GM12865 (cell line): Measurements from ENCODE around the gene LRRC3B.

Experiments
- DNase-seq: peaks from one replicate; pipeline ENCODE4 v3.0.0; 2010; ENCODE audit warnings: low read depth
- H3K4me3 ChIP-seq: 2 replicates; pipeline ENCODE4 v1.5.1; 2011; ENCODE audit warnings: mild to moderate bottlenecking, low read depth, low read length, control low read depth
- CTCF ChIP-seq: IDR thresholded peaks from 2 replicates; pipeline ENCODE4 v1.5.1; 2011; ENCODE audit warnings: low read length, control low read depth, low read depth, inconsistent platforms; ENCODE audit not compliant: insufficient read depth; ENCODE audit errors: missing control alignments

The LRRC3B gene

DNA sequence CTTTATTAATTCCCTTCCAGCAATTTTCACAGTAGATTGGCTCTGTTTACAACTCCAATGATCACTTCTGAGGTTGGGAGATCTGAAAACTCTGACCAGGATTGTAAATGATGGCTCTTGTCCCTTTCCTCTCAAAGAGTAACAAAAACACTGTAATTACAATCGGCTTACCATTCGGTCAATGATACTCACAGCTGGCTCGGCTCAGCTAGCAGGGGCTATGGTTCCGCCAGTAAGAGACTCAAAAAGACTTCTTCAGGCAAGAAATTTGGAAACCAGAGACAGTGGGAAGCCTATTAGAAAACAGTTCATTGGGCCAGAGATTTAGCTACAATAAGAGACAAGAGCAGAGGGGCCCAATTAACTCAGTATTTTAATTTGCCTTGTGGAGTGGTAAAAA, 96.6 kb downstream of the LRRC3B start:
- DNase-seq: no peak
- H3K4me3 ChIP-seq: no peak overlapping the region
- no peak for TF ChIP-seq CTCF

- no peak for DNase-seq
- H3K4me3 ChIP-seq: no peak overlapping the region
- TF ChIP-seq CTCF: peak; percentile 1
Observed at GRCh38 chr3:26721047-26721446, 98.5 kb downstream of the LRRC3B start.

GRCh38 chr3:26731843-26732242, 109.3 kb downstream of the LRRC3B start:
- no peak overlapping the region for H3K4me3 ChIP-seq
- no peak for DNase-seq
- TF ChIP-seq CTCF: no peak

DNA sequence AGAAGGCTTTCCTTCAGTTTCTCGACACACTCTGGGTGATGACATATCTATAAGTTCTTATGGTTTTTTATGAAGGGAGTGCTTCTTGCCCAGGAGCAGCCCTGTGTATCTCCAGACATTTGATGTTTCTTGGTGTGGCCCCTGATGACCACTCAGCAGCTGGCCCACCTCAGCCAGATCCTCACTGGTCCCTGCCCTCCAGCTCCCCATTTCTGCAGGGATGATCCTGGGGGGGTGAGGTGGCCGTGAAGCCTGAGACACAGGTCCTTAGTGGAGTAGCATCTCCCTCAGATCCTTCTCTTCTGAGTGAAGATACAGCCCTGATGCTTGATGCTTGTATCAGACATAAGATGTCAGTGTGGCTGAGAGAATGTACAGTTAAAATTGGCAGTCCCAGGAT, 127.7 kb downstream of the LRRC3B start:
- no peak for TF ChIP-seq CTCF
- H3K4me3 ChIP-seq: no peak overlapping the region
- DNase-seq: no peak

GRCh38 chr3:26752466-26752865, 129.9 kb downstream of the LRRC3B start:
- DNase-seq: no peak
- no peak overlapping the region for H3K4me3 ChIP-seq

GRCh38 chr3:26753095-26753494, 130.5 kb downstream of the LRRC3B start:
- no peak for DNase-seq
- H3K4me3 ChIP-seq: no peak overlapping the region
- no peak for TF ChIP-seq CTCF

More at GRCh38 chr3:26752466-26752865, 129.9 kb downstream of the LRRC3B start:
- no peak for TF ChIP-seq CTCF

DNA sequence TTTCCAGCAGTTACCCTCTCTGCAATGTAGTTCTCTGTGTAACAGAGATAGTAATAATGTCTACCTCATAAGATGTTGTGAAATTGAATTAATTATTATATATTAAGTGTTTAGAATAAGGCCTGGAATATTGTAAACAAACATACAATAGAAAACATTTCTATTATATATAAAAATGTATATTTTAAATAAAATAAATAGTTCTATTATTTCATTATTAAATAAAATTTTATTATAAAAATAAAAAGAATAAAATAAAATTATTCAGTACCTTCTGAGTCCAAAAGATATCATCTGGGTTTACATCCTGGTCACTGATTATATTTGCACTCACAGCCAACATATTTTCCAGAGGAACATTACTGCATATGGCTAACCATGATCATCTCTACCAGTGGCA, 135.4 kb downstream of the LRRC3B start:
- no peak for TF ChIP-seq CTCF
- no peak overlapping the region for H3K4me3 ChIP-seq
- DNase-seq: no peak
